Panc1 (cell line): ENCODE results near the gene RAB21. TPM values are rescaled to one million over a fixed set of nuclear protein-coding genes. Genes with fewer than 3 reads are reported as not detected.

Source experiments
- ATAC-seq: fragments of 200-7000 bp; cut with Tn5 transposase; 2 replicates; pipeline ENCODE4 v1.9.1; 2020; ENCODE audit warnings: mild to moderate bottlenecking, moderate library complexity
- BruUV-seq: library from RNA; stranded (reverse); fragments of 400-500 nt; replicated peaks from 2 replicates; lab custom pipeline; 2021; lab: Mats Ljungman, UMichigan
- CTCF ChIA-PET: fragments of 300-600 bp; sonication (Branson Sonifier 250); formaldehyde crosslinking; loops from one replicate; lab custom pipeline; 2022; ENCODE audit warnings: antibody characterized with exemption; lab: Charles Lee
- POLR2A ChIA-PET: fragments of 300-600 bp; sonication (Branson Sonifier 250); formaldehyde crosslinking; loops from one replicate; lab custom pipeline; 2022; ENCODE audit warnings: antibody characterized with exemption; lab: Charles Lee
- DNase-seq: peaks from one replicate; pipeline ENCODE4 v3.0.0-alpha.2; 2010; ENCODE audit warnings: low read depth, low spot score
- H3K27ac ChIP-seq: 2 replicates; pipeline ENCODE4 v1.5.1; 2011; ENCODE audit warnings: mild to moderate bottlenecking, low read length, inconsistent platforms
- H3K27me3 ChIP-seq: fragments of 200-500 bp; sonication (Bioruptor generic); 2 replicates; pipeline ENCODE4 v1.6.0; 2014; ENCODE audit warnings: low read length, inconsistent platforms; ENCODE audit not compliant: control insufficient read depth, insufficient read depth
- H3K36me3 ChIP-seq: fragments of 200-500 bp; sonication (Bioruptor generic); 2 replicates; pipeline ENCODE4 v1.5.1; 2014; ENCODE audit warnings: inconsistent platforms, mild to moderate bottlenecking, low read length, moderate library complexity; ENCODE audit not compliant: control insufficient read depth, insufficient read depth
- H3K4me1 ChIP-seq: 2 replicates; pipeline ENCODE4 v1.5.1; 2011; ENCODE audit warnings: inconsistent platforms, mild to moderate bottlenecking, low read length, moderate library complexity; ENCODE audit not compliant: control insufficient read depth, insufficient read depth
- H3K4me3 ChIP-seq, 2 experiments: 2 replicates each; pipeline ENCODE4 v1.5.1; 2011 to 2012; ENCODE audit warnings: low read depth in 2 of 2, low read length in 2 of 2, mild to moderate bottlenecking in 2 of 2, inconsistent platforms in 1 of 2, moderate library complexity in 1 of 2
- H3K9me3 ChIP-seq: fragments of 200-500 bp; sonication (Bioruptor generic); 2 replicates; pipeline ENCODE4 v1.5.1; 2014; ENCODE audit warnings: low read depth, mild to moderate bottlenecking, inconsistent platforms, low read length, moderate library complexity; ENCODE audit not compliant: control insufficient read depth, insufficient read depth
- CTCF ChIP-seq: fragments of 450-650 bp; IDR thresholded peaks from 2 replicates; pipeline ENCODE4 v1.5.1; 2017; ENCODE audit warnings: mild to moderate bottlenecking
- POLR2AphosphoS5 ChIP-seq: IDR thresholded peaks from 2 replicates; pipeline ENCODE4 v1.6.1; 2012; ENCODE audit warnings: mild to moderate bottlenecking, low read depth, low read length, moderate library complexity
- REST ChIP-seq, 2 experiments: IDR thresholded peaks; 2 replicates each; pipeline ENCODE4 v1.6.1; 2011 to 2012; ENCODE audit warnings: low read depth in 2 of 2, control low read depth in 1 of 2, low read length in 1 of 2, mild to moderate bottlenecking in 1 of 2, moderate library complexity in 1 of 2; ENCODE audit not compliant: insufficient read depth in 1 of 2
- SIN3A ChIP-seq: IDR thresholded peaks from 2 replicates; pipeline ENCODE4 v1.6.1; 2012; ENCODE audit warnings: low read depth, mild to moderate bottlenecking, low read length, moderate library complexity, borderline replicate concordance; ENCODE audit not compliant: insufficient read depth
- TCF7L2 ChIP-seq: IDR thresholded peaks from 2 replicates; pipeline ENCODE4 v1.6.1; 2011; ENCODE audit warnings: mild to moderate bottlenecking, low read depth, low read length, inconsistent platforms
- in situ Hi-C: cut with HindIII; loops from 2 replicates; pipeline ENCODE4 v1.10.0; 2016; ENCODE audit warnings: low sequenced_read_pairs, low pct_unique_long_range_greater_than_20kb
- intact Hi-C: fragments of 100-400 bp; cut with micrococcal nuclease; formaldehyde crosslinking; loops from one replicate; pipeline ENCODE4 v1.10.0; 2022; ENCODE audit not compliant: unreplicated experiment
- total RNA-seq: library from RNA; stranded (reverse); gene quantifications from one replicate; pipeline ENCODE4 v1.2.1, GENCODE V29; 2021; ENCODE audit not compliant: unreplicated experiment

RAB21 gene
- total RNA-seq, 1 experiment from 2014 or later = 57.2 TPM

- DNase-seq = no peak
- POLR2A ChIA-PET = no interaction called here
- H3K9me3 ChIP-seq = no peaks in the 10 kb centered on the region
- intact Hi-C loops (no loop called here), in situ Hi-C loops (no loop called here)
- no peaks in the 10 kb centered on the region for H3K27me3 ChIP-seq
- H3K27ac ChIP-seq = no peak overlapping the region
- H3K36me3 ChIP-seq = 0 out of 2 replicates have a peak, but pooled peaks cover 3% of the 10 kb centered on the region
- no peak for ATAC-seq
- H3K4me3 ChIP-seq = no peak overlapping the region
- CTCF ChIA-PET = interaction anchor here (0.6 kb wide), 2 partner anchors 54 to 84 kb away, joined by 3 to 4 read pairs; no protein-coding TSS in a partner anchor
- H3K4me1 ChIP-seq = no peaks in the 10 kb centered on the region
- BruUV-seq = no TSS peak
- no peak for TF ChIP-seq TCF7L2
- no peak for TF ChIP-seq POLR2AphosphoS5
- no peak for TF ChIP-seq CTCF
- TF ChIP-seq SIN3A = no peak
- no peak for TF ChIP-seq REST (IDR thresholded peaks at IDR 0.05; ENCODE audit: insufficient read depth in 1 of 2, low read depth in 2 of 2, low read length in 1 of 2)
Measured at GRCh38 chr12:71792599-71792998, 37.9 kb downstream of the RAB21 start.

- POLR2A ChIA-PET = no interaction called here
- H3K4me1 ChIP-seq = no peaks in the 10 kb centered on the region
- in situ Hi-C loops = no loop called here
Measured at GRCh38 chr12:71795901-71796300, 41.2 kb downstream of the RAB21 start.

More at GRCh38 chr12:71795901-71796300, 41.2 kb downstream of the RAB21 start:
- intact Hi-C loops = no loop called here
- no peak overlapping the region for H3K27ac ChIP-seq
- no peaks in the 10 kb centered on the region for H3K27me3 ChIP-seq
- no peak for DNase-seq
- CTCF ChIA-PET = no interaction called here
- H3K4me3 ChIP-seq = no peak overlapping the region
- no TSS peak for BruUV-seq
- H3K36me3 ChIP-seq = no peaks in the 10 kb centered on the region
- no peaks in the 10 kb centered on the region for H3K9me3 ChIP-seq
- TF ChIP-seq CTCF (no peak), REST (IDR thresholded peaks at IDR 0.05; ENCODE audit: insufficient read depth in 1 of 2, low read depth in 2 of 2, low read length in 1 of 2) (no peak), POLR2AphosphoS5 (no peak), SIN3A (no peak), TCF7L2 (no peak)
- ATAC-seq = no peak
